ENCODE data around the gene CROCC.
"Not testable (repeated sequence)": the region's sequence is repeated elsewhere in the genome, so short reads cannot be mapped to it uniquely, and the experiment has no call there.

The CROCC gene

DNA sequence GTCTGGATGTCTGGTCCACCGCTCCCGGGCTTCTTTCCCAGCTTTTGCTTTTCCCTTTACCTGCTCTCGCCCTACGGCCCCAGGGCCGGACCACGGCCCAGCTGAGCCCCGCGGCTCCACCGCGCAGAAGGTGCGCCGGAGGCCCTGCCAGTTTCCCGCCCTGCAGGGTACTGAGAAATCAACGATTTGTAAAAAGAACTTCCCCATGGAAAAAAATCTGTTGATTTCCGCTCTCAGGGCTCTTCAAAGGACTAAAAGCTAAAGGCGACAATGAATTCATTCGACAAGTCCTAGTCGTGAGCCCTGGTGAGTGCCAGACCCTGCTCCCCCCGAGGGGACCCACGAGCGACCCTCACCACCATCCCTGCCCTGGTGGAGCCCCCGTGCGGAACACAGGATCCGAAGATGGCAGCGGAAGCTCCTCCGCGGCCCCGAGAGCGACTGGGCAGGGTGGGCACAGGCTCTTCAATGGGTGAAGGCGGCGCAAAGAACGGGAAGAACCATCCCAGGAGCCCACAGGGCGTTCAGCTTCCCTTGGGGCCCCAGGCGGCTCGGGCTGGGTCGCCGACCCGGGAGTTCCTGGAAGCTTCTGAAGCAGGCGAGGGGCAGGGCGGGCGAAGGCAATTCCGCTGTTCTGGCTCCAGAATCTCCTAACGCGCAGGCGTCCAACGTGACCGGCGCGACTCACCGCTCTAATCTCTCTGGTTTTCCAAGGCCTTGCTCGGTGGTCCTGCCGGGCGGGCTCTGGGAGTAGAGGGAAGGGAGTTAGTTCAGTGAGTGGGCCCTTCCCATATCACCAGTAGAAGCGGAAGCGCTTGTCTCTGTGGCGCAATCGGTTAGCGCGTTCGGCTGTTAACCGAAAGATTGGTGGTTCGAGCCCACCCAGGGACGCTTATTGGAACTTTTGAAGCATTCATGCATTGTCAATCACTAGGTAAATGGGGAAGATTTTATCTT, 32.6 kb upstream of the CROCC start:
- TF ChIP-seq, protein P1, sequence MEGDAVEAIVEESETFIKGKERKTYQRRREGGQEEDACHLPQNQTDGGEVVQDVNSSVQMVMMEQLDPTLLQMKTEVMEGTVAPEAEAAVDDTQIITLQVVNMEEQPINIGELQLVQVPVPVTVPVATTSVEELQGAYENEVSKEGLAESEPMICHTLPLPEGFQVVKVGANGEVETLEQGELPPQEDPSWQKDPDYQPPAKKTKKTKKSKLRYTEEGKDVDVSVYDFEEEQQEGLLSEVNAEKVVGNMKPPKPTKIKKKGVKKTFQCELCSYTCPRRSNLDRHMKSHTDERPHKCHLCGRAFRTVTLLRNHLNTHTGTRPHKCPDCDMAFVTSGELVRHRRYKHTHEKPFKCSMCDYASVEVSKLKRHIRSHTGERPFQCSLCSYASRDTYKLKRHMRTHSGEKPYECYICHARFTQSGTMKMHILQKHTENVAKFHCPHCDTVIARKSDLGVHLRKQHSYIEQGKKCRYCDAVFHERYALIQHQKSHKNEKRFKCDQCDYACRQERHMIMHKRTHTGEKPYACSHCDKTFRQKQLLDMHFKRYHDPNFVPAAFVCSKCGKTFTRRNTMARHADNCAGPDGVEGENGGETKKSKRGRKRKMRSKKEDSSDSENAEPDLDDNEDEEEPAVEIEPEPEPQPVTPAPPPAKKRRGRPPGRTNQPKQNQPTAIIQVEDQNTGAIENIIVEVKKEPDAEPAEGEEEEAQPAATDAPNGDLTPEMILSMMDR (IDR thresholded peaks at IDR 0.05; ENCODE audit: low read depth, low read length): no peak
- H3K4me3 ChIP-seq (ENCODE audit: low read depth, low read length): peak overlapping the region; percentile 60

DNA sequence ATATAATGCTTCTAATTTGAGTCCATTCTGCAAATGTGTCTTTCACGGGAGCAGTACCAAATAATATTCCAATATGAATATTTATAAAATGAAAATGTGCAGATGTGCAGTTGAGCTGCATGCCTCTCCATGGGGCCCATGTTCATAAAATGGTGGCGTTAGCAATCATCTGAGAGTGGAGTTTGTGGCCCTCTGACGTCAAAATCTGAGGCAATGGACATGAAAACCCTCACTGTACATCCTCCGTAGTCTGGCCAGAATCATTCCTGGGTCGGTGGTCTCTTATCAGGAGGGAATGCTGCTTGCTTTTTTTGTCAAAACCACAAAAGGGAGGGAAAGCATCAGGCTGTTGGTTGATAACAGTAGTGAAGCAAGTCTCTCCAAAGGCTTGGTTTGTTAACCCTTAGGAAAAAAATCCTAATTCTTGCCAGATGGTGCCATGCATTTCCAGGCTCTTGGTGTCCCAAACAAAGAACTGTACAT, 31.2 kb upstream of the CROCC start:
- not testable (repeated sequence) for H3K4me3 ChIP-seq (ENCODE audit: low read depth, low read length)

DNA sequence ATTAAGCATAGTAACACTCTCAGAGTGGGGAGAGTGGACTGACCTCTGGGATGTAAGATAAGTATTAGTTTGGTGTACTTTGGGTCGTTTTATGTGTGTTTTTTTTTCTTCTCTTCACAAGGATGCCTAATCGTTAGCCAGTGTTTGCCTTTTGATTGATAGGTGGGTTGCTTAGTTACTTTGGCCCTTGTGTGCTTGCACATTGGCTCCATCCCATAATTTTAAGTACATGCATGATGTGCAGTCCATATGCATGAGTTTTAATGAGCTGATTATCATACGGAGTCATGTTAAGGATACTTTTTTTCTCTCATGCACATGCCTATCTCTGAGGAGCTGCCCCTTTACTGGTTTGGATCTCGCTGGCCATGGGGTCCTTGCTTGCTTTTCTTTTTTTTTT, 30.7 kb upstream of the CROCC start:
- not testable (repeated sequence) for H3K4me3 ChIP-seq (ENCODE audit: low read depth, low read length)

DNA sequence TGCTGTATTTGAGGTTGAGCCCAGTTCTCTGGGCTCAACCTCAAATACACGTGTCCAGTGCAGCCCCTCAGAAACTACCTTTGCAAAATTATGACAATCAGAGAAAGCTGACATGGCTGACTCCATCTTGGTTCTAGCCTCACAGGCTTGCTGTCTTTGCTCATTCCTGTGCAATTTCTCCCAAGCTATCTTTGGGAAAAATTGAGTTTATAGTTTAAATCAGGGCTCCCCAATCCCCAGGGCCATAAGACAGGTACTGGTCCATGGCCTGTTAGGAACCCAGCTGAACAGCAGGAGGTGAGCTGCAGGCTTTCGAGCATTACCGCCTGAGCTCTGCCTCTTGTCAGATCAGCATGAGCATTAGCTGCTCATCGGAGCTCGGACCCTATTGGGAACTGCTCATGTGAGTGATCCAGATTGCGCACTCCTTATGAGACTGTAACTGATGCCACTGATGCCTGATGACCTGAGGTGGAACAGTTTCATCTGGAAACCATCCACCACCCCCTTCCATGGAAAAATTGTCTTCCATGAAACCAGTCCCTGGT, 28.7 kb upstream of the CROCC start:
- not testable (repeated sequence) for H3K4me3 ChIP-seq (ENCODE audit: low read depth, low read length)

DNA sequence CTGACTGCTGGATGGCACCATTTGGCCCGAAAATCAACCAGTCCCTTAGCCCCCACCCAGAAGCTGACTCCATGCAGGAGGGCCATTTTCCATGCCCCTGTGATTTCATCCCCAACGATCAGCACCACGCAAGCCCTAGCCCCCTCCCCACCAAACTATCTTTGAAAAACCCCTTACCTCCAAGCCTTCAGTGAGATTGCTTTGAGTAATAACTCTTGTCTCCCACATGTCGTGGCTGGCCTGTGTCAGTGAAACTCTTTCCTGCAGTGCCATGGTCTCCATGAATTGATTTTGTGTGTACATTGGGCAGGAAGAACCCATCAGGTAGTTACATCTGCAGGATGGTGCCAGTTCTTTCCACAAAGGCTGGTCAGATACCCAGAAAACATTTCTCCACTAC, 27.9 kb upstream of the CROCC start:
- H3K4me3 ChIP-seq (ENCODE audit: low read depth, low read length): not testable (repeated sequence)

DNA sequence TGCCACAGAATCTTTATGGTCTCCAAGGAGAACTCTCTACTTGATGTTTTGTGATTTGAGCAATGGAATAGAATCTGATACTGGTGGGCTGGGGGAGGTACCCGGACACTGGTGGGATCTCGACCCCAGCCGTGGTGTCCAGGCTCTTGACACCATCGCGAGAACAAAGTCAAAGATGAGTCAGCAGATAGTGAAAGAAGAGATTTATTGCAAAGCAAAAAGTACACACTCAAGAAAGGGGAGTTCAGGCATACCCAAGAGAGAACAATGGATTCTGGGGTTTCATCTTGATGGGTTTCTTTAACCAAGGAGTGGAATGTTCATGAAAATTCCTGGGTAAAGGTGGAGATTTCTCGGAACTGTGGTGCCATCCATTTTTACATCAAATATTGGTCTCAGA, 27.4 kb upstream of the CROCC start:
- not testable (repeated sequence) for H3K4me3 ChIP-seq (ENCODE audit: low read depth, low read length)

DNA sequence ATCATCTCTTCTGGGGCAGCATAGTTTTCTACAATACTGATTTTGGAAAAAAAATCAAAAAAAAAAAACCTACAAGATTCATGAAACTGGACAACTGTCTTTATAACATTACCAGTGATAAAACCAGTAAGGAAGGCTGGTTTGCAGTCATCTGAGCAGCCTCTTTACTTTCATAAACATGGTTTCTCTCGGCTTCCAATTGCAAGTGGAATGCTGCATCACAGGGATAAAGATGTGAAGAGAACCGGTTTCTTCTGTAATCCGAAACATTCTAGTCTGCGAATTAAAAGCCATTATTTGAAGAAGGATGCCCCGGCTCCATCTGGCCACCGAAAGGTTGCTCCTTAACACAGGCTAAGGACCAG, 26.5 kb upstream of the CROCC start:
- not testable (repeated sequence) for H3K4me3 ChIP-seq (ENCODE audit: low read depth, low read length)

DNA sequence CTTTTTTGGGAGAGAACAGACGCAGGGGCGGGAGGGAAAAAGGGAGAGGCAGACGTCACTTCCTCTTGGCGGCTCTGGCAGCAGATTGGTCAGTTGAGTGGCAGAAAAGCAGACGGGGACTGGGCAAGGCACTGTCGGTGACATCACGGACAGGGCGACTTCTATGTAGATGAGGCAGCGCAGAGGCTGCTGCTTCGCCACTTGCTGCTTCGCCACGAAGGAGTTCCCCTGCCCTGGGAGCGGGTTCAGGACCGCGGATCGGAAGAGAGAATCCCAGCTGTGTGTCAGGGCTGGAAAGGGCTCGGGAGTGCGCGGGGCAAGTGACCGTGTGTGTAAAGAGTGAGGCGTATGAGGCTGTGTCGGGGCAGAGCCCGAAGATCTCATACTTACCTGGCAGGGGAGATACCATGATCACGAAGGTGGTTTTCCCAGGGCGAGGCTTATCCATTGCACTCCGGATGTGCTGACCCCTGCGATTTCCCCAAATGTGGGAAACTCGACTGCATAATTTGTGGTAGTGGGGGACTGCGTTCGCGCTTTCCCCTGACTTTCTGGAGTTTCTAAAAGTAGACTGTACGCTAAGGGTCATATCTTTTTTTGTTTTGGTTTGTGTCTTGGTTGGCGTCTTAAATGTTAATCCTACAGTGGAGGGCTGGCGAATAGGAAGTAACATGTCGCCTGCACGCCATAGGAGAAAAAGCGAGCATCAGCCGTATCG, 26.0 kb upstream of the CROCC start, which contains the start of gene RNU1-2:
Gene RNU1-2, plus strand, starts transcription at position 383 of the 718 bp plus-strand sequence.
- H3K4me3 ChIP-seq (ENCODE audit: low read depth, low read length): peak within 1 kb of the TSS; percentile 22; the same call in 1 of the 2 replicates

DNA sequence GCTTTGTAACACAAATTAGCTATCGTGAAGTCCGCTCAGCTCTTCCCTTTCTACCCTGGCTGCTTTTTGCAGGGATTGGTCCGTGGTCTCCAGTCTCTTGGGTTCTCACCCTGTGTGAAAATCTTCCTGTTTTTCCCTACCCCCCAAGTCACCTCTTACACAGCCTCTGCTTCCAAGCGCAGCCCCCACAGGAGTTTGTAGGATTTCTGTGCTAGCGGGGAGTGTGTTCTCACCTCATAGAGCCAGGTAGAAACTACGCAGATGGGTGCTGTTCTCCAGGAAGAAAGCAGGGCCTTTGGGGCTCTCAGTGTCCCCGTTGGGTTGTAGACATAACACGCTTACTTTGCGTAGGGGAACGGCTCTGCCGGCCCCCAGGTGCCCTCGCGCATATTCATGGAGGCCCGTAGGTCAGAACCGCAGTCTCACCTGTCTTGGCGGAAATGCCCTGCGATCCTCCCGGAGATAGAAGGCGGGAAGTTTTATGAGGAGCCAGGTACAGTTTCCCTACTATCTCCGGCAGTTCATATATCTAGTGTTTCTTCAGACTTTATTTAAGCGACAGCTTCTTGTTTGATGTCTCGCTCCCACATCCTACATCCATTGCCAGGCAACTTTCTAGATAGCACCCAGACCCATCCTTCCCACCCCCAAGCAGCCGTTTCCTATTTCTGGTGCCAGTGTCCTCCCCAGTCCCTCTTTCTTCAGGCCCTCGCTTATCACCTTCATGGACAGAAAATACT, 25.2 kb upstream of the CROCC start:
- peak overlapping the region; percentile 22; the same call in 1 of the 2 replicates for H3K4me3 ChIP-seq (ENCODE audit: low read depth, low read length)

DNA sequence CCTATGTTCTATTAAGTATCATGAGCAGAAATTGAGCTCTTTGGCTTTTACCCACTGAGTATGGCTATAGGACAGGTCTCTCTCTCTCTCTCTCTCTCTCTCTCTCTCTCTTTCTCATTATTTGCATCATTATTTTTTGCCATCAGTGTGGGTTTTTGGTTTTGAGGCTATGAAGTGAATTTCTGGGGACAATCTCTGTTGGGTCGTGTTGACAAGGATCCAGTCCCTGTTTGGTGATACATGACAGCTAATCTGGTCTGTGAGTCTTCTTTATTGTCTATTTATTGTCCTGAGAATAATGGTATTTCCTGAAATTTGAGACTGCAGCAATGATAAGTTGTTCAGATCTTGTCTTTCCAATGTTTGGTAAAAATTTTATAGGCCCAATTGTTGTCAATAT, 24.1 kb upstream of the CROCC start:
- not testable (repeated sequence) for H3K4me3 ChIP-seq (ENCODE audit: low read depth, low read length)

DNA sequence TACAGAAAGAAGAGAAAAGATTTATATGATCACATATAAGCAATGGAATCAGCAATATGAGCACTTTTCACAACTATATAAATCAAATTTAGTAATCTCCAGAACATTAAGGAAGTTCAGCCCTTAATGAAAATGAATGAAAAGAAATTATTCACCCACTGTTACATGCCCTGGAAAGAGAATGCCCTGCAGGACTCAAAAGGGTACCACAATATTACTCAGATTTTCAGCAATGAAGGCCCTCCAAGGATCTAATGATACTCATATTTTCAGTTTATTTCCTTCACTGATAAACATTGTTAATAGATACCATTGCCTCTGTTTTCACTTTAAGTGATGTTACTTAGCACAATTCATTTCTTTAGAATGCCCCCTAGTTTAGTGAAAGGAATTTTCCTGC, 23.4 kb upstream of the CROCC start:
- not testable (repeated sequence) for H3K4me3 ChIP-seq (ENCODE audit: low read depth, low read length)

DNA sequence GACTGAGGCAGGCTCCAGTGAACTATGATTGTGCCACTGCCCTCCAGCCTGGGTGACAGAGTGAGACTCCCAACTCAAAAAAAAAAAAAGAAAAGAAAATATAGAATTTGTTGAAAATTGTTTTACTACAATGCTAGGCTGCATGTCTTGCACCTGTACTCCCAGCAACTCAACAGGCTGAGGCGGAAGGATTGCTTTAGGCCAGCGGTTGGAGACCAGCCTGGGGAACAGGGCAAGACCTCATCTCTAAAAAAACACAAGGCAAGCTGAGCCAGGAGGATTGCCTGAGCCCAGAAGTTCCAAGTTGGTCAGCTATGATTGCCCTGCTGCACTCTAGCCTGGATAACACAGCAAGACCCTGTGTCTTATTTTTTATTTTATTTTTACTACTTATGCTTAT, 22.7 kb upstream of the CROCC start:
- H3K4me3 ChIP-seq (ENCODE audit: low read depth, low read length): not testable (repeated sequence)

DNA sequence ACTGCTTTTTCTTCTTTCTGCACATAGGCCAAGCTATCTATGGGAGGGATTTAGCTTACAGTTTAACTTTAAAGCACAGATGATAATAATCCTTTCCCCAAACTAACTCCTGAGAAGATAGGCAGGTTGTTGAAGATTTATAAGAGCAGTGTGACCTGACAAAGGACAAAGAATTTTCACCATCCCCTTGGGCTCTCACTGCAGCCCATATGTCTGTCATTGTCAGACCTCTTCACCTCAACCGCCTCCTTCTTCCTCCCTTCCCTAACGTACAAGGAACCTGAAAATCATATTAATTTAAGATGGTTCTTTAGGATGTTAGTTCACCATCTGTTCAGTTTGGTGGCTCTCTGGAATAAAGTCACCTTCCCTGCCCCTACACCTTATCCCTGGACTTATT, 21.0 kb upstream of the CROCC start:
- no peak overlapping the region for H3K4me3 ChIP-seq (ENCODE audit: low read depth, low read length)
- TF ChIP-seq, protein P1 (IDR thresholded peaks at IDR 0.05; ENCODE audit: low read depth, low read length): peak; percentile 34

DNA sequence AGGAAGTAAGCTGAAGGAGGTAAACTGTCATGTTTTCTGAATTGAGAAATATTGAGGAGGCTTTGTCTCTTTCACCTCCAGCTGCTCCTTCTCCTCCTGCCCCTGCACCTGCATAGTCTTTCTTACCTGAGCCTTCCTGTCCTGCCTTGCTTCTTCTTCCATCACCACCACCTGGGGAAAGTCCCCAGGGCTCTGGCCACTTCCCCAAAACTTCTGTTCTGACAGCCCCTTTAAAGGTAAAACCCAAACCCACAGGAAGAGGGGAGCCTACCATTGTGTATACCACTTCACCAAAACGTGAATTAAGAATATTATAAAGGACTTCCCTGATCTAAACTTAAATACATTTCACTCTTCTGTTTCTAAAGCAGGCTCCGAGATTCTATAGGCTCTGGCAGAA, 20.4 kb upstream of the CROCC start:
- H3K4me3 ChIP-seq (ENCODE audit: low read depth, low read length): not testable (repeated sequence)

Data from WI38 (cell line).